ENCODE measurements around the gene SLC12A1. TPM values are rescaled to one million over a fixed set of nuclear protein-coding genes. Genes with fewer than 3 reads are reported as not detected.

The SLC12A1 gene
- total and polyA plus RNA-seq, 7 donors, result not detected

GRCh38 chr15:48297668-48298067 is 91.6 kb downstream of the SLC12A1 start:
- TF ChIP-seq CTCF (IDR thresholded peaks at IDR 0.05), result no peak
- no peak overlapping the region for H3K27ac ChIP-seq
- no peaks in the 10 kb centered on the region for H3K36me3 ChIP-seq (ENCODE audit: insufficient read depth in 1 of 2, low read depth in 1 of 2)
- H3K4me3 ChIP-seq, result no peak overlapping the region
- no peaks in the 10 kb centered on the region for H3K9me3 ChIP-seq
- no peak for DNase-seq
- H3K27me3 ChIP-seq (ENCODE audit: insufficient read depth in 3 of 3, low read length in 2 of 3), result no peaks in the 10 kb centered on the region
- no peaks in the 10 kb centered on the region for H3K4me1 ChIP-seq
- 81 to 84% (median 82%) methylated on average over 2 of the region's 2 CpGs for WGBS, 3 donors
- ATAC-seq, result no peak
- intact Hi-C loops (cut with DNase I), result no loop called here

GRCh38 chr15:48298914-48299313 is 92.8 kb downstream of the SLC12A1 start:
- Histone ChIP-seq H3K27me3 (ENCODE audit: insufficient read depth in 3 of 3, low read length in 2 of 3) (no peaks in the 10 kb centered on the region), H3K4me1 (no peaks in the 10 kb centered on the region), H3K36me3 (ENCODE audit: insufficient read depth in 1 of 2, low read depth in 1 of 2) (no peaks in the 10 kb centered on the region), H3K4me3 (no peak overlapping the region), H3K27ac (no peak overlapping the region), H3K9me3 (no peaks in the 10 kb centered on the region)
- WGBS, 3 donors, result 23 to 29% (median 27%) methylated on average over 2 of the region's 2 CpGs
- no peak for ATAC-seq
- no peak for DNase-seq
- intact Hi-C loops (cut with DNase I), result no loop called here
- TF ChIP-seq CTCF (IDR thresholded peaks at IDR 0.05), result no peak

GRCh38 chr15:48300038-48300437 is 93.9 kb downstream of the SLC12A1 start:
- ATAC-seq (no peak), DNase-seq (no peak)
- Histone ChIP-seq H3K36me3 (ENCODE audit: insufficient read depth in 1 of 2, low read depth in 1 of 2) (no peaks in the 10 kb centered on the region), H3K4me1 (no peaks in the 10 kb centered on the region), H3K27ac (no peak overlapping the region), H3K27me3 (ENCODE audit: insufficient read depth in 3 of 3, low read length in 2 of 3) (no peaks in the 10 kb centered on the region), H3K4me3 (no peak overlapping the region), H3K9me3 (no peaks in the 10 kb centered on the region)
- intact Hi-C loops (cut with DNase I), result no loop called here
- 76 to 81% (median 78%) methylated on average over 5 of the region's 5 CpGs for WGBS, 3 donors
- TF ChIP-seq CTCF (IDR thresholded peaks at IDR 0.05), result no peak

- WGBS, 3 donors, result 50 to 63% (median 61%) methylated on average over 2 of the region's 2 CpGs
- no peak for TF ChIP-seq CTCF (IDR thresholded peaks at IDR 0.05)
Observed at GRCh38 chr15:48304398-48304797, 98.3 kb downstream of the SLC12A1 start.

GRCh38 chr15:48306639-48307038 is 100.5 kb downstream of the SLC12A1 start:
- no peak for DNase-seq
- ATAC-seq, result no peak
- no peaks in the 10 kb centered on the region for H3K27me3 ChIP-seq (ENCODE audit: insufficient read depth in 3 of 3, low read length in 2 of 3)
- H3K4me1 ChIP-seq, result no peaks in the 10 kb centered on the region
- intact Hi-C loops (cut with DNase I), result no loop called here
- 48 to 74% (median 61%) methylated on average over 1 of the region's 1 CpG for WGBS, 3 donors
- H3K4me3 ChIP-seq, result no peak overlapping the region
- H3K27ac ChIP-seq, result no peak overlapping the region
- H3K36me3 ChIP-seq (ENCODE audit: insufficient read depth in 1 of 2, low read depth in 1 of 2), result no peaks in the 10 kb centered on the region
- H3K9me3 ChIP-seq, result no peaks in the 10 kb centered on the region
- no peak for TF ChIP-seq CTCF (IDR thresholded peaks at IDR 0.05)

More at GRCh38 chr15:48304398-48304797, 98.3 kb downstream of the SLC12A1 start:
- ATAC-seq, result no peak
- Histone ChIP-seq H3K4me3 (no peak overlapping the region), H3K27me3 (ENCODE audit: insufficient read depth in 3 of 3, low read length in 2 of 3) (no peaks in the 10 kb centered on the region), H3K9me3 (no peaks in the 10 kb centered on the region), H3K4me1 (no peaks in the 10 kb centered on the region), H3K27ac (no peak overlapping the region), H3K36me3 (ENCODE audit: insufficient read depth in 1 of 2, low read depth in 1 of 2) (no peaks in the 10 kb centered on the region)
- no peak for DNase-seq
- intact Hi-C loops (cut with DNase I), result no loop called here
